PC-9 (cell line): Measurements from ENCODE around the gene MYO1C.

Experiments
- EZH2 ChIP-seq: fragments of 200-600 bp; sonication (generic); IDR thresholded peaks from 2 replicates; pipeline ENCODE4 v1.8.0; 2017; ENCODE audit warnings: antibody characterized with exemption, low read depth
- TF ChIP-seq, protein P1 (sequence below): fragments of 200-600 bp; sonication (generic); conservative IDR thresholded peaks from 2 replicates; pipeline ENCODE4 v1.6.1; 2017; ENCODE audit warnings: mixed run types, antibody characterized with exemption, mild to moderate bottlenecking, moderate library complexity

DNA sequence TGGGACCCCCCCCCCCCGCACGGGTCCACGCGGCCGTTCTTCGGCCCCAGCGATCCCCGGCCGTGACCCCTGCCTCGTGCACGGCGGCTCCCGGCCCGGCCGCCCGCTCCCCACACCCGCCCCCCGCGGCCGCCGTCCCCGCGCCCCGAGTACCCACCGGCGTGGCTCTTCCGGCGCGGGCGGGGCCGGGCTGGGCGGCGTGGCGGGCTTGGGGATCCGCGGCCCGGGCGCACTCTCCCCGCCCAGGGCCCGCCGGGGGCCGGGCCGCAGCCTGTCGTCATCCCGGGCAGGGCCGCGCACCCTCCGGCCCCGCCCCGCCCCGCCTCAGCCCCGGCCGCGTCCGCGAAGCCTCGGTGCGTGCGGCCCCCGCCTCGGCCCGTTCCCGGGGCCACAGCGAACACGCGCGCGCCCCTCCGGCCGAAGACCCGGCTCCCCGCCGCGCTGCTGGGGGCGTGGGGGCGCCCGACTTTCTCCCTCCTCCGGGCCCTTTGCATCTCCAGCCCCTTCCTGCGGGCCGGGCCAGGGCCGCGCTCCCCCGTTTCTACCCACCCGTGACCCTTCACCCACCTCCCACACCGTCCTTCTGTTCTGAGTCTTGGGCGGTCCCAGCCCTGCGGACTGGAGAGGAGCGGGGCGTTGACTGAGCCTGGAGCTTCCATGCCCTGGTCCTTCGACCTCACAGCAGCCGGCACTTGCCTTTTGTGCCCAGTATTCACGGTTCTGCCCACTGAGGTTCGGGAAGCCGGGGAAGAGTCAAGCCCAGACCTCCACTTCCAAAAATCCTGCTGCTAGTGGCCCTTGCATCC is 840 bp downstream of the MYO1C start:
- TF ChIP-seq, protein P1, sequence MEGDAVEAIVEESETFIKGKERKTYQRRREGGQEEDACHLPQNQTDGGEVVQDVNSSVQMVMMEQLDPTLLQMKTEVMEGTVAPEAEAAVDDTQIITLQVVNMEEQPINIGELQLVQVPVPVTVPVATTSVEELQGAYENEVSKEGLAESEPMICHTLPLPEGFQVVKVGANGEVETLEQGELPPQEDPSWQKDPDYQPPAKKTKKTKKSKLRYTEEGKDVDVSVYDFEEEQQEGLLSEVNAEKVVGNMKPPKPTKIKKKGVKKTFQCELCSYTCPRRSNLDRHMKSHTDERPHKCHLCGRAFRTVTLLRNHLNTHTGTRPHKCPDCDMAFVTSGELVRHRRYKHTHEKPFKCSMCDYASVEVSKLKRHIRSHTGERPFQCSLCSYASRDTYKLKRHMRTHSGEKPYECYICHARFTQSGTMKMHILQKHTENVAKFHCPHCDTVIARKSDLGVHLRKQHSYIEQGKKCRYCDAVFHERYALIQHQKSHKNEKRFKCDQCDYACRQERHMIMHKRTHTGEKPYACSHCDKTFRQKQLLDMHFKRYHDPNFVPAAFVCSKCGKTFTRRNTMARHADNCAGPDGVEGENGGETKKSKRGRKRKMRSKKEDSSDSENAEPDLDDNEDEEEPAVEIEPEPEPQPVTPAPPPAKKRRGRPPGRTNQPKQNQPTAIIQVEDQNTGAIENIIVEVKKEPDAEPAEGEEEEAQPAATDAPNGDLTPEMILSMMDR: no peak
- TF ChIP-seq EZH2: no peak
